ENCODE results near the gene TRIM37.

Gene TRIM37

DNA sequence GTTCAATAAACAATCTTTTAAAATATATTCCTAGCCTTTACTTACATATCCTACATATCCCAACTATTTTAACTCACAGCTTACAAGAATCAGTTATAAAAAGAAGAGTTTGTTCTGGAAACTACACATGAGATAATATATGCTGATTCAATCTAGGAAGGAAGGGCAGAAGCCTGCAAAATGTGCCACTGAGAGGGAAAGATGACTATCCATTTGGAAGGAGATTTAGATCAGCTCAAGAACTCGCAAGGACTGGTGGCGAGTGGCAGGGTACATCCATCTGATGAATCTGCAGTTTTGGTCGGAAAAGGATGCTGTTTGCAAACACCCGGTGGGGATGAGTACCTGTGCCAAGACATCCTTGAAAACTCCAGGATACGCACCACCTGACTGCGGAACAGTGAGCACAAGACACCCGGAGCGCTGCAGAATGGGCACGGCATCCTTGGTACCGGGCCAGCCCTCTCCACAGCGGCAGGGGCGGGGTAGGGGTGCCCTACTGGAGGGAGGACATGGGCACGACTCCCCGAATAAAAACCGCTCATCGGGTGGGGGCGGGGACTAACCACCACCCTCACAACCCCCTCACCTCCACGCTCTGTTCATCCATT lies 723 bp downstream of the TRIM37 start (continued):
- TF ChIP-seq ZIC2 (tag by site-specific recombination; IDR thresholded peaks at IDR 0.05): peak; percentile 53
- no peak for TF ChIP-seq ZNF350 (tag by site-specific recombination; IDR thresholded peaks at IDR 0.05)
- no peak for TF ChIP-seq ZNF571 (tag by site-specific recombination; IDR thresholded peaks at IDR 0.05)
- no peak for TF ChIP-seq ZNF140 (tag by site-specific recombination; IDR thresholded peaks at IDR 0.05)
- TF ChIP-seq ZNF843 (tag by site-specific recombination; IDR thresholded peaks at IDR 0.05): no peak
- TF ChIP-seq ZNF404 (tag by site-specific recombination; IDR thresholded peaks at IDR 0.05): no peak
- no peak for TF ChIP-seq ZNF791 (tag by site-specific recombination; IDR thresholded peaks at IDR 0.05)
- no peak for TF ChIP-seq ZFHX2 (tag by site-specific recombination; conservative IDR thresholded peaks at IDR 0.05)
- TF ChIP-seq ZNF768 (tag by site-specific recombination; IDR thresholded peaks at IDR 0.05): no peak
- no peak for TF ChIP-seq ZNF658 (tag by site-specific recombination; IDR thresholded peaks at IDR 0.05)
- TF ChIP-seq, protein P1, sequence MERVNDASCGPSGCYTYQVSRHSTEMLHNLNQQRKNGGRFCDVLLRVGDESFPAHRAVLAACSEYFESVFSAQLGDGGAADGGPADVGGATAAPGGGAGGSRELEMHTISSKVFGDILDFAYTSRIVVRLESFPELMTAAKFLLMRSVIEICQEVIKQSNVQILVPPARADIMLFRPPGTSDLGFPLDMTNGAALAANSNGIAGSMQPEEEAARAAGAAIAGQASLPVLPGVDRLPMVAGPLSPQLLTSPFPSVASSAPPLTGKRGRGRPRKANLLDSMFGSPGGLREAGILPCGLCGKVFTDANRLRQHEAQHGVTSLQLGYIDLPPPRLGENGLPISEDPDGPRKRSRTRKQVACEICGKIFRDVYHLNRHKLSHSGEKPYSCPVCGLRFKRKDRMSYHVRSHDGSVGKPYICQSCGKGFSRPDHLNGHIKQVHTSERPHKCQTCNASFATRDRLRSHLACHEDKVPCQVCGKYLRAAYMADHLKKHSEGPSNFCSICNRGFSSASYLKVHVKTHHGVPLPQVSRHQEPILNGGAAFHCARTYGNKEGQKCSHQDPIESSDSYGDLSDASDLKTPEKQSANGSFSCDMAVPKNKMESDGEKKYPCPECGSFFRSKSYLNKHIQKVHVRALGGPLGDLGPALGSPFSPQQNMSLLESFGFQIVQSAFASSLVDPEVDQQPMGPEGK (tag by site-specific recombination; IDR thresholded peaks at IDR 0.05): peak; percentile 58; the same call in 1 of the 2 replicates

DNA sequence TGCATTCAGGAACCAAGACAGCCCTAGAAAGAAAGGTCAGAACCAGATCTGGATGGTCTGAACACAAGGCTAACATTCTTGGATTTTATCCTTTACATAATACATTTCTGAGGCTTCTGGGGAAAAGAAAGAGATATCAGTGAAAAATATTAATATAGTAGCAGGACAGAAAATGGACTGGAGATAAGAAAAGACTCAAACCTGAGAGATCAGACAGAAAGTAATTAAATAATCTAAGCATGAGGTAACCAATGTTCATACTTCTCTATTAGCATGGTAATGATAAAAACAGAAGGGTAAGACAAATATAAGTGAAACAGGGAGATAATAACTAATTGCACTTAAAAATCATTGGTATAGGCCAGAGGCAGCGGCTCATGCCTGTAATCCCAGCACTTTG lies 5.5 kb downstream of the TRIM37 start:
- no peak overlapping the region for H3K27ac ChIP-seq (ENCODE audit: extremely low read depth, low read depth, low read length)
- H3K4me3 ChIP-seq (ENCODE audit: low read depth, low read length): no peak overlapping the region
- peaks cover 26 to 47% of the 10 kb centered on the region in 2 experiments for H3K36me3 ChIP-seq (ENCODE audit: control insufficient read depth in 2 of 2, insufficient read depth in 1 of 2, low read length in 2 of 2)
- POLR2A ChIA-PET: no interaction called here
- TF ChIP-seq KLF16 (tag by site-specific recombination; IDR thresholded peaks at IDR 0.05): no peak
- no peaks in the 10 kb centered on the region for H3K9me3 ChIP-seq (ENCODE audit: control insufficient read depth, insufficient read depth, low read depth, low read length)
- no peaks in the 10 kb centered on the region for H3K4me1 ChIP-seq (ENCODE audit: control insufficient read depth, insufficient read depth, low read length)
- CTCF ChIA-PET: no interaction called here

DNA sequence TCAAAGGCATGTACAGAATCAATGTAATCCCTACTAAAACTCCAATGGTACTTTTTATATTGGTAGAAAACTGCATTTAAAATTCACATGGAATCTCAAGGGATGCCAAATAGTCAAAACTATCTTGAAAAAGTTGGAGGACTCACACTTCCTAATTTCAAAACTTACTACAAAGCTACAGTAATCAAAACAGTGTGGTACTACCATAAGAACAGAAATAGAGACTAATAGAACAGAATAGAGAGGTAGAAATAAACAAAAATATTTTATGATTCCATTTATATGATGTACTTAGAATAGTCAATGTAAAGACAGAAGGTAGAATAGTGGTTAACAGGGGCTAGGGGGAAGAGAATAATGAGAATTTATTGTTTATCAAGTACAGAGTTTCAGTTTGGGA lies 8.8 kb downstream of the TRIM37 start:
- Histone ChIP-seq H3K36me3 (ENCODE audit: control insufficient read depth in 2 of 2, insufficient read depth in 1 of 2, low read length in 2 of 2) (peaks cover 26 to 36% of the 10 kb centered on the region in 2 experiments), H3K4me3 (ENCODE audit: low read depth, low read length) (no peak overlapping the region), H3K4me1 (ENCODE audit: control insufficient read depth, insufficient read depth, low read length) (peaks cover 29% of the 10 kb centered on the region), H3K27ac (ENCODE audit: extremely low read depth, low read depth, low read length) (no peak overlapping the region), H3K9me3 (ENCODE audit: control insufficient read depth, insufficient read depth, low read depth, low read length) (no peaks in the 10 kb centered on the region)
- ChIA-PET POLR2A (no interaction called here), CTCF (no interaction called here)
- no peak for TF ChIP-seq ZNF184 (tag by site-specific recombination; IDR thresholded peaks at IDR 0.05)
- no peak for TF ChIP-seq SALL2 (tag by site-specific recombination; IDR thresholded peaks at IDR 0.05; ENCODE audit: borderline replicate concordance)
- TF ChIP-seq, protein P2, sequence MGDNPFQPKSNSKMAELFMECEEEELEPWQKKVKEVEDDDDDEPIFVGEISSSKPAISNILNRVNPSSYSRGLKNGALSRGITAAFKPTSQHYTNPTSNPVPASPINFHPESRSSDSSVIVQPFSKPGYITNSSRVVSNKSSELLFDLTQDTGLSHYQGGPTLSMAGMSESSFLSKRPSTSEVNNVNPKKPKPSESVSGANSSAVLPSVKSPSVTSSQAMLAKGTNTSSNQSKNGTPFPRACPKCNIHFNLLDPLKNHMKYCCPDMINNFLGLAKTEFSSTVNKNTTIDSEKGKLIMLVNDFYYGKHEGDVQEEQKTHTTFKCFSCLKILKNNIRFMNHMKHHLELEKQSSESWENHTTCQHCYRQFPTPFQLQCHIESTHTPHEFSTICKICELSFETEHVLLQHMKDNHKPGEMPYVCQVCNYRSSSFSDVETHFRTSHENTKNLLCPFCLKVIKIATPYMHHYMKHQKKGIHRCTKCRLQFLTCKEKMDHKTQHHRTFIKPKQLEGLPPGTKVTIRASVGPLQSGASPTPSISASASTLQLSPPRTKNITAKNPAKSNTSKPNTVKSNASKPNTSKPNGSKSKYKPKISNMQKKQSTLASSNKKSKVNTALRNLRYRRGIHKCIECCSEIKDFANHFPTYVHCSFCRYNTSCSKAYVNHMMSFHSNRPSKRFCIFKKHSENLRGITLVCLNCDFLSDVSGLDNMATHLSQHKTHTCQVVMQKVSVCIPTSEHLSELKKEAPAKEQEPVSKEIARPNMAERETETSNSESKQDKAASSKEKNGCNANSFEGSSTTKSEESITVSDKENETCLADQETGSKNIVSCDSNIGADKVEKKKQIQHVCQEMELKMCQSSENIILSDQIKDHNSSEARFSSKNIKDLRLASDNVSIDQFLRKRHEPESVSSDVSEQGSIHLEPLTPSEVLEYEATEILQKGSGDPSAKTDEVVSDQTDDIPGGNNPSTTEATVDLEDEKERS (tag by site-specific recombination; IDR thresholded peaks at IDR 0.05): peak; percentile 50; the same call in 1 of the 2 replicates
- TF ChIP-seq, protein P3, sequence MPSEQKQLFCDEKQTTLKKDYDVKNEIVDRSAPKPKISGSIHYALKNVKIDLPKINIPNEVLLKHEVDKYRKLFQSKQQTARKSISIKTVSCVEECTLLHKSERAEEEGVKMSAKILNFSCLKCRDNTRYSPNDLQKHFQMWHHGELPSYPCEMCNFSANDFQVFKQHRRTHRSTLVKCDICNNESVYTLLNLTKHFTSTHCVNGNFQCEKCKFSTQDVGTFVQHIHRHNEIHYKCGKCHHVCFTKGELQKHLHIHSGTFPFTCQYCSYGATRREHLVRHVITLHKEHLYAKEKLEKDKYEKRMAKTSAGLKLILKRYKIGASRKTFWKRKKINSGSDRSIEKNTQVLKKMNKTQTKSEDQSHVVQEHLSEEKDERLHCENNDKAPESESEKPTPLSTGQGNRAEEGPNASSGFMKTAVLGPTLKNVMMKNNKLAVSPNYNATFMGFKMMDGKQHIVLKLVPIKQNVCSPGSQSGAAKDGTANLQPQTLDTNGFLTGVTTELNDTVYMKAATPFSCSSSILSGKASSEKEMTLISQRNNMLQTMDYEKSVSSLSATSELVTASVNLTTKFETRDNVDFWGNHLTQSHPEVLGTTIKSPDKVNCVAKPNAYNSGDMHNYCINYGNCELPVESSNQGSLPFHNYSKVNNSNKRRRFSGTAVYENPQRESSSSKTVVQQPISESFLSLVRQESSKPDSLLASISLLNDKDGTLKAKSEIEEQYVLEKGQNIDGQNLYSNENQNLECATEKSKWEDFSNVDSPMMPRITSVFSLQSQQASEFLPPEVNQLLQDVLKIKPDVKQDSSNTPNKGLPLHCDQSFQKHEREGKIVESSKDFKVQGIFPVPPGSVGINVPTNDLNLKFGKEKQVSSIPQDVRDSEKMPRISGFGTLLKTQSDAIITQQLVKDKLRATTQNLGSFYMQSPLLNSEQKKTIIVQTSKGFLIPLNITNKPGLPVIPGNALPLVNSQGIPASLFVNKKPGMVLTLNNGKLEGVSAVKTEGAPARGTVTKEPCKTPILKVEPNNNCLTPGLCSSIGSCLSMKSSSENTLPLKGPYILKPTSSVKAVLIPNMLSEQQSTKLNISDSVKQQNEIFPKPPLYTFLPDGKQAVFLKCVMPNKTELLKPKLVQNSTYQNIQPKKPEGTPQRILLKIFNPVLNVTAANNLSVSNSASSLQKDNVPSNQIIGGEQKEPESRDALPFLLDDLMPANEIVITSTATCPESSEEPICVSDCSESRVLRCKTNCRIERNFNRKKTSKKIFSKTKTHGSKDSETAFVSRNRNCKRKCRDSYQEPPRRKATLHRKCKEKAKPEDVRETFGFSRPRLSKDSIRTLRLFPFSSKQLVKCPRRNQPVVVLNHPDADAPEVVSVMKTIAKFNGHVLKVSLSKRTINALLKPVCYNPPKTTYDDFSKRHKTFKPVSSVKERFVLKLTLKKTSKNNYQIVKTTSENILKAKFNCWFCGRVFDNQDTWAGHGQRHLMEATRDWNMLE (tag by site-specific recombination; conservative IDR thresholded peaks at IDR 0.05; ENCODE audit: low read depth): no peak
- TF ChIP-seq ZNF133 (tag by site-specific recombination; IDR thresholded peaks at IDR 0.05): no peak
- TF ChIP-seq HOXD13 (CRISPR knock-in tag; IDR thresholded peaks at IDR 0.05; ENCODE audit: borderline replicate concordance): no peak
- no peak for TF ChIP-seq ZBTB48 (tag by site-specific recombination; IDR thresholded peaks at IDR 0.05)
- TF ChIP-seq ZNF776 (tag by site-specific recombination; IDR thresholded peaks at IDR 0.05; ENCODE audit: borderline replicate concordance): no peak
- TF ChIP-seq ZNF777 (tag by site-specific recombination; IDR thresholded peaks at IDR 0.05; ENCODE audit: borderline replicate concordance): no peak
- TF ChIP-seq SETDB1 (IDR thresholded peaks at IDR 0.05; ENCODE audit: insufficient read length, low read length): peak; percentile 76
- TF ChIP-seq ZIC2 (tag by site-specific recombination; IDR thresholded peaks at IDR 0.05): no peak
- TF ChIP-seq SCRT1 (tag by site-specific recombination; IDR thresholded peaks at IDR 0.05; ENCODE audit: borderline replicate concordance): no peak
- TF ChIP-seq HOXA7 (CRISPR knock-in tag; IDR thresholded peaks at IDR 0.05; ENCODE audit: borderline replicate concordance): no peak
